ENCODE measurements around the gene DAW1. TPM values are rescaled to one million over a fixed set of nuclear protein-coding genes. Genes with fewer than 3 reads are reported as not detected.
A peak's percentile ranks its signal among the peaks of the same experiment; 100 is the strongest.

Gene DAW1
- total RNA-seq, 1 experiment from 2014 or later = not detected

DNA sequence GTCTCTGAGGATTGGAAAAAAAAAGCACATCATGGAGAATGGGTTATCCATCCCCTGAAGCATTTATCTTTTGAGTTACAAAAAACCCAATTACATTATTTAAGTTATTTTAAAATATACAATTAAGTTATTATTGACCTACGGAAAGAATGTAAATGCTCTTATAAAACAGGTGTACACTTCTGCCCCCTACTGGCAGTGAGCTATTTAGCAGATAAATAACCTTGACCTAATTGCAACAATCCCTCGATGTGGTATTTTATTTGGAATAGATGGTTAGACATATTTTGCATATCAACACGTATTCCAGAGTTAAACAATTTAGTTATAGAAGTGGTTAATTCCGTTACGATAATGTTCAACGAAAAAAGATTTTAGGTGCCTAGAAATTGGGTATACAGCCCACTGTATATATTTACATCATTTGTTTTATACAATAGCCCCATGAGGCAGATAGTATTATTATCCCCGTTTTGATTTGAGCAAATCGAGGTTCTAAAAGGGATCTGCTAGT is 9.1 kb upstream of the DAW1 start:
- DNase-seq (ENCODE audit: low spot score) = peak; percentile 35

DNA sequence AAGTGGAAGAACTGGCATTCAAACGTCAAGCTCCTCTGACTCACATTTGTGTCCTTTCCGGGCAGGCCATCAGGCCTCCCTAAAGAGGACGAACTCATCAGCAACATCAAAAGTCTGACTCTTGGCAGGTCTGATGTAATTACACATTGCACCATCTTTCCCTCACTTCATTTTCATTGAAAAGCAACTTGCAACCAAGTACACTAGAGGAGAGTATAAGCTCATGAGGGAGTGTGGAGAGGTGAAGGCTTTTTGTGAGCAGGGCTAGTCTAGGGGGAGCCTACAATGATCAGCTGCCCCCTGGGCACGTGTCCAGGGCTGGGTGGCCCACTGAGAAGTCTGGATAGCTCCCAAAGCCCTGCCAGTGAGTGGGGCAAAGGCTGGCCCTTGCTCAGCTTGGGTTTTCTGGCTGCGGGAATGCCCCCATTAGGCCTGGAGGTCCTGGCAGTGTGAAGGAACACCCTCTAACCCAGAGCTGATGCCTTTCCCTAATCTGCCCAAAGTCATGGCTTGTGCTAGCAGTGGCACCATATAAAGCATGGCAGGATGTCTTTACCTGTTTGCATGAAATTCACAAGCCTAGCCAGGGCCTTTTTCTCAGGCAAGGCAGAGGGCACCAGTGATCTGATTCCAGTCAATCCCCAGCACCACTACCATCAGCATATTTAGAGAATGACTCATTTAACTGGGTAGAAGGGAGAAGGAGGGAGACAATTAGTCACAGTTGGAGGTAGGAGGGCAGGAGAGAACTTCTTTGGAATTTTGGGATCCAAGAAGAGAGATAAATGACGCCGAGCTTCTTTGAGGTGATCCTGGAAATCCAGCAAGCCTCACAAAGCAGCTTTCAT is 8.5 kb upstream of the DAW1 start:
- peak; percentile 81 for DNase-seq (ENCODE audit: low spot score)

- no peak for DNase-seq (ENCODE audit: low spot score)
Observed at GRCh38 chr2:227864161-227864756, 7.2 kb upstream of the DAW1 start.

- DNase-seq (ENCODE audit: low spot score) = no peak
Observed at GRCh38 chr2:227865291-227865690, 6.1 kb upstream of the DAW1 start.

GRCh38 chr2:227867386-227867785 is 4.0 kb upstream of the DAW1 start:
- DNase-seq (ENCODE audit: low spot score) = no peak

GRCh38 chr2:227870710-227871374 is 589 bp upstream of the DAW1 start:
- no peak for DNase-seq (ENCODE audit: low spot score)

DNA sequence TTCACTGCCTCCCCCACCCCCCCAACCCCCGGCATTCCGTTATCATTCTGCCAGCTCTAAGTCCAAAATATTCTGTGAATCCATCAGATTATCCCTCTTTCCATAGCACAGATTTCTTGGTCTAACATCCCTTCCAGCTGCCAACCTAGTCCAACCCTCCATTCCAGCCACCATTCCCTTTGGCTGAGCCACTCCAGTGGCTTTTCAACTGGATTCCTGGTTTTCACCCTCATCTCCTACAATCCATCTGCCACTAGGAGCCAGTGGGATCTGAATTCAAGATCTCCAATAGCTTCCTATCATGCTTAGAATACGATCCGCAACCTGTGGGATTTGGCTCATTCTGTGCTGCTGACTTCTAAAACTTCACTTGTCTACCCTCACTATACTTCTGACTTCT is 1.2 kb downstream of the DAW1 start:
- DNase-seq (ENCODE audit: low spot score) = no peak

GRCh38 chr2:227876300-227876801 is 4.9 kb downstream of the DAW1 start:
- no peak for DNase-seq (ENCODE audit: low spot score)

DNA sequence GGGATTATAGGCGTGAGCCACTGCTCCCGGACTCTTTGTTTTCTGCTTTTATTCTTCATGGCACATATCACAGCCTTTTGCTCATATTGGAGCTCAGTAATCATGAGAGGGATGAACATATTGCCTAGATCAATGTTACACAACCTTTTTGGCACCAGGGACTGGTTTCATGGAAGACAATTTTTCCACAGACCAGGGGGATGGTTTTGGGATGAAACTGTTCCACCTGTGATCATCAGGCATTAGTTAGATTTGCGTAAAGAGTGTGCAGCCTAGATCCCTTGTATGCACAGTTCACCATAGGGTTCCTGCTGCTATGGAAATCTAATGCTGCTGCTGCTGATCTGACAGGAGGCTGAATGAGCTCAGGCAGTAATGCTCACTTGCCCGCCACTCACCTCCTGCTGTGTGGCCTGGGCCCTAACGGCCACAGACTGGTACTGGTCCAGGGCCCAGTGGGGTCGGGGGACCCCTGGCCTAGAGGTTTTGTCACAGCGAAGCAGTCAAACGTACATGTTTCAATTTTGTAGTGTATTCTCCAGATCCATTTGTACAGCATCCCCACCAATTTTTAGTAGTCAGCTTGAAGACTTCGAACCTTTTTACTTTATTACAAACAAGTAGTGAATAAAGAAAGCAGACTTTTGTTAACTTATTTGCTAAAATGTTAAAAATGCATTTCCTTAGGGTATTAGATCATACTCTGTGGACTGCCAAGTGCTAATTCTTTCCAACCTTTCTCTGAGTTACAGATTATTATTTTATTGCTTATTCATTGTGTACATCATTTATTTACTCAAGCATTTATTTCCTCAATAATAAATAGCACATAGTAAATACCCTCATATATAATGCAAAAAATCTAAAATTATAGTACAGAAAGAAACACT is 6.2 kb downstream of the DAW1 start:
- DNase-seq (ENCODE audit: low spot score) = no peak

DNA sequence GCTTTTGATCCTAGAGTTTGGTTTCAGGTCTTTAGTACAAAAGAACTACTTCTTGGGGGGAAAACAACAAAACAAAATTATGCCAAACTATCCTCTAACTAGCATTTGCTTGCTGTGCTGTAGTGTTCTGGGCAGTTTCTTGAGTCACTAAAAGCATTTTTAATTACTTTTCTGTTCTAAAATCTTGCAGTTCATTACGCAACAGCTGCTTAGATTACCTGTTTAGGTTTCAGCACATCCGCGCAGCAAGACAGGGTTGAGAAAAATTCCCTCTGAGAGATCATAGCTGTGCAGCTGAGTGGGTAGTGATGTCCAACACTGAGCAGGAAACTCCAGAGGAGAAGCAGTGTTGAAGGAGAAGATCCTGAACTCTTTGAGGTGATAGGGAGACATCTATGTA is 9.0 kb downstream of the DAW1 start:
- DNase-seq (ENCODE audit: low spot score) = no peak

- no peak for DNase-seq (ENCODE audit: low spot score)
Observed at GRCh38 chr2:227881866-227882517, 10.6 kb downstream of the DAW1 start.

DNA sequence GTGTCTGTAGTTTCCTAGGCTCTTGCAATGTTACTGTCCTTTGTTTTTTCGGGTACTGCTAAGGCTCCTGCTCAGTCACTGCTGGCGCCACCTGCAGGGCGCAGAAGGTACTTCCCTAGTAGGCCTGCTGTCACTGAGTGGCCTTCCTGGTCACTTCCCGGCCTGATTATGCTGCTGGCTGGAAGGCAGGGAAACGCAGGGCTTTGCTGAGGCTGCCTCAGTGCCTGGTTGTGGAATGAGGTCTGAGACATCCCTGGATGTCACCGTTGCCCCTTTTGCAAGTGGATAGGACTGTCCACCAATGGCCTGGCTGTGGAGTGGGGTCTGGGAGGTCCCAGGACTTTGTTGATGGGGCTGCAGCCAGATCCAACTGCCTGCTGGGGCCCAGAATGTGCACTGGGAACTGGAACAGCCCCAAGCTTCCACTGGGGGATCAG is 13.1 kb downstream of the DAW1 start:
- DNase-seq (ENCODE audit: low spot score) = peak; percentile 79

- no peak for DNase-seq (ENCODE audit: low spot score)
Observed at GRCh38 chr2:227886149-227886548, 14.7 kb downstream of the DAW1 start.

DNA sequence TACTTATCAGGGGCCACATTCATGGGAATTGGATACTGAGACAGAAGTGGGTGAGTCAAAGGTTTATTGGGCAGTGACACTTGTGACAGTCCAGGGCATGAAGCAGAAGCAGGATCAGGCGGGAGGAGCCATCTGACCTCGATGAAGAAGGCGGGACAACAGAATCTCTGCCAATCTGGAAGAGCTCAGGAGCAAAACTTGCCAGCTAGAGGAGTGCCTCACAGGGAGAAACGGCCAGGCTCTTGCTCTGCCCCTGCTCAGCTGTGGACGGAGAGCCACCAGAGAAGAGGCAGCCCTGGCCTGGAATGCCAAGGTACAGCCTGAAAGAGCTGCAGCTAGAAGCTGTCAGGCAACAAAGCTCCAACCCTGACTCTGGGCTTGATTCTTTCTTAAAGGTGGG is 16.9 kb downstream of the DAW1 start:
- DNase-seq (ENCODE audit: low spot score) = no peak

DNA sequence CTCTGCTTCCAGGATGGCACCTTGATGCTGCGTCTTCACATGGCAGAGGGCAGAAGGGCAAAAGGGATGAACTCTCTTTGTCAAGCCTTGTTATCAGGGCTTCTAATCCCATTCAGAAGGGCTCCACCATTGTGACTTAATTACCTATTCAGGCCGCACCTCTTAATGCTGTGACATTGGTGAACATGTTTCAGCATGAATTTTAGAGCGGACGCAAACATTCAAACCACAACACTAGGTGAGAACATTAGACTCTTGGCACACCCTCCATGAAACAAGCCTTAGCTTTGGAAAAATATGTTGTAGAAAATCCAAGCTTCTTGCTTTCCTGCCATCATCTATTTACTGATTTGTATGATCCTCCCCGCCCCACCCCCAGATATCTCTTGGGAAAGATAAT is 17.9 kb downstream of the DAW1 start:
- DNase-seq (ENCODE audit: low spot score) = no peak

DNA sequence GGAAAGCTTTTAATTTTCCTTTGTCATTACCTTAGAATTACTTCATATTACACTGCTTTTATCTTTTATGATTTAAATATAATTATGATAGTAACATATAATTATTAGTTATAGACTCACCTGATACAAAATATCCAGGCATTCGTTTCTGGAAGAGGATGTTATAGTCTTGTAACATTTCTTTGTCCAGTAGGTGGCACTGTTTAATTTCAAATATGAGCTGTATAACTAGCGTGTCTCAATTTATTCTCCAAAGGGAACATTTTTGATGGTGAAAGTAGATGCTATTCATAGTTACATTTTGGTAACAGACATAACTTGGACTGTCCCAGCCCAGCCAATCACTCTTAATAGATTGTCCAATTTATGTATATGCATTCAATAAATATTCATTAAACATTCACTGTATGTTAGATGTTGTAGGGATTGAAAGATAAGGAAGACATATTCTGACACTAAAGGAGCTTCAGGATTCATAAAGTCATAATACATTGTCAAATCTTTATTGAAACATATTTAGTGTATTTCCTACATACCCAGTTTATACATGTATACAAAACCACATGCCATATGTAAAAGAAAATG is 19.2 kb downstream of the DAW1 start:
- DNase-seq (ENCODE audit: low spot score) = peak; percentile 41

- DNase-seq (ENCODE audit: low spot score) = no peak
Observed at GRCh38 chr2:227891673-227892072, 20.2 kb downstream of the DAW1 start.

DNA sequence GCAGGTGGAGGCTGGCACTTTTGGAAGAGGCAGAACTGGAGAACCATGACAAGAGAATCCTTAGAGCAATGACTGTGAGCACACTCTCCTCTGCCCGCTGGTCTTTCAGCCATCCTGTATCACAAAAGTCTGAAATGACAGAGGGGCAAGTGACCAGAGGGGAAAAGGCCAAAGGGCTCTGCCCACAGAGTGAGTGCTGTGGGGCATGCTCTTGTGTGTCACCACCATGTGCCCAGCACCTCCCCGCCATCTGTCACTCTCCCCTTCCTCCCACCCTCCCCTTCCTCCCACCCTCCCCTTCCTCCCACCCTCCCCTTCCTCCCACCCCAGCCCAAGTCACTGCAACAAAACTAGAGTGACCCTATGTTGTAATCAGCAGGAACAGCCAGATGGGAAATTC is 31.9 kb downstream of the DAW1 start:
- no peak for DNase-seq (ENCODE audit: low spot score)

DNA sequence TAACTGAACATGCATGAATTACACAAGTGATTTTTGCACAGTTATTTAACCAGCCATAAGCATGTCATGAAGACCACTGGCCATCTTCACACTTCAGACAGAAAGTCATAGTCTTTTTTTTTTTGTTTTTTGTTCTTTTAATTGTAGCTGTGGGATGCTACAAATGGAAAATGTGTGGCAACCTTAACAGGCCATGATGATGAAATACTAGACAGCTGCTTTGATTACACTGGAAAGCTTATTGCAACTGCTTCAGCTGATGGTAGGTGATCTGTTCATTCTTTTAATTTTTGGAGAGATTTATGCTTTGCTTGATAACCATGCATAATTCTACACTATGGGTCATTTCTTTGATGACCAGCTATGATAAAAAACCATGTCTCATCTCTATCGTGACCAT is 35.6 kb downstream of the DAW1 start:
- DNase-seq (ENCODE audit: low spot score) = no peak

GRCh38 chr2:227908266-227909054 is 37.0 kb downstream of the DAW1 start:
- no peak for DNase-seq (ENCODE audit: low spot score)

Data from H4 (cell line).